ENCODE measurements around the gene ZNRF3. TPM values are rescaled to one million over a fixed set of nuclear protein-coding genes. Genes with fewer than 3 reads are reported as not detected.
"Not testable (repeated sequence)": the region's sequence is repeated elsewhere in the genome, so short reads cannot be mapped to it uniquely, and the experiment has no call there.

Gene ZNRF3
- total RNA-seq, 1 donor from 2014 or later, result 3.3 TPM

- DNase-seq (ENCODE audit: low read depth, low spot score), result no peak
Observed at GRCh38 chr22:28884747-28885350, 1.5 kb downstream of the ZNRF3 start.

- no peak for DNase-seq (ENCODE audit: low read depth, low spot score)
Observed at GRCh38 chr22:28885939-28886338, 2.6 kb downstream of the ZNRF3 start.

DNA sequence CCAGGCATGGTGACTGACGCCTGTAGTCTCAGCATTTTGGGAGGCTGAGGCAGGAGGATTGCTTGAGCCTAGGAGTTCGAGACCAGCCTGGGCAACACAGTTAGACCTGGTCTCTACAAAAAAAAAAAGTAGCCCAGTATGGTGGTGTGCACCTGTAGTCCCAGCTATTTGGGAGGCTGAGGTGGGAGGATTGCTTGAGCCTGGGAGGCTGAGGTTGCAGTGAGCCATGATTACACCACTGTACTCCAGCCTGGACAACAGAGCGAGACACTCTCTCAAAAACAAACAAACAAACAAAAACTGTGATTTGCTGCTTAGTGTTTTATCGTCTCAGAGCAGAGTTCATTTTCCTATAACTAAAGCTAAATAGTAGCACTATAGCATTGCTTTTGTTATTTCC, 3.3 kb downstream of the ZNRF3 start:
- not testable (repeated sequence) for DNase-seq (ENCODE audit: low read depth, low spot score)

GRCh38 chr22:28887725-28888459, 4.5 kb downstream of the ZNRF3 start:
- no peak for DNase-seq (ENCODE audit: low read depth, low spot score)

GRCh38 chr22:28889478-28890024, 6.2 kb downstream of the ZNRF3 start:
- DNase-seq (ENCODE audit: low read depth, low spot score), result no peak

DNA sequence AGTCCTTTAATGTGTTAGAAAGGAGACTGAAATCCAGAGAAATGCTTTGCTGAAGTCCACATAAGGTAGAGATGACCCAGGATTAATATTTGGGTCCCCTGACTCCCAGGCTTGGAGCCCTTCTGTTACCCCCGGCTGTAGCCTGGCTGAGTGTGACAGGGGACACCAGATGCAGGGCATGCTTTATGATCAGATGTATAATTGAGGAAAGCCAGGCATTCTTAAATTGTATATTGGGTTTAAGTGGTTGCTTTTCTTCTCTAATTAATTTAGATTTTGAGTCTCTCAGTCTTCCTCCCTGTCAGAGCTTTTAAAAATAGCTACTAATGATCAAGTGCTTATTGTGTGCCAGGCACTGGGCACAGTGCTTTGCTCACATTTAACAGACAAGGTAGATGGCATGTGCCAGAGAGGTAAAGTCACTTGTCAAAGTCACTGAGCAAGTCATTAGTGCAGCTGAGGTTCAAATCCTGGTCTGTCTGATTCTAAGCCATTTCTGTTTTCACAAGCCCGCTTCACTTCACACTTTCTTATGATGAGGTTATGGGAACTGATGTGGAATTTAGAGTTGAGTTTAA, 7.9 kb downstream of the ZNRF3 start:
- no peak for DNase-seq (ENCODE audit: low read depth, low spot score)

- no peak for DNase-seq (ENCODE audit: low read depth, low spot score)
Observed at GRCh38 chr22:28892175-28892731, 8.9 kb downstream of the ZNRF3 start.

- DNase-seq (ENCODE audit: low read depth, low spot score), result no peak
Observed at GRCh38 chr22:28893810-28894209, 10.4 kb downstream of the ZNRF3 start.

- no peak for DNase-seq (ENCODE audit: low read depth, low spot score)
Observed at GRCh38 chr22:28894334-28894733, 11.0 kb downstream of the ZNRF3 start.

GRCh38 chr22:28894807-28895206, 11.4 kb downstream of the ZNRF3 start:
- DNase-seq (ENCODE audit: low read depth, low spot score), result no peak

GRCh38 chr22:28896611-28897010, 13.2 kb downstream of the ZNRF3 start:
- no peak for DNase-seq (ENCODE audit: low read depth, low spot score)

- no peak for DNase-seq (ENCODE audit: low read depth, low spot score)
Observed at GRCh38 chr22:28898233-28898629, 14.9 kb downstream of the ZNRF3 start.

DNA sequence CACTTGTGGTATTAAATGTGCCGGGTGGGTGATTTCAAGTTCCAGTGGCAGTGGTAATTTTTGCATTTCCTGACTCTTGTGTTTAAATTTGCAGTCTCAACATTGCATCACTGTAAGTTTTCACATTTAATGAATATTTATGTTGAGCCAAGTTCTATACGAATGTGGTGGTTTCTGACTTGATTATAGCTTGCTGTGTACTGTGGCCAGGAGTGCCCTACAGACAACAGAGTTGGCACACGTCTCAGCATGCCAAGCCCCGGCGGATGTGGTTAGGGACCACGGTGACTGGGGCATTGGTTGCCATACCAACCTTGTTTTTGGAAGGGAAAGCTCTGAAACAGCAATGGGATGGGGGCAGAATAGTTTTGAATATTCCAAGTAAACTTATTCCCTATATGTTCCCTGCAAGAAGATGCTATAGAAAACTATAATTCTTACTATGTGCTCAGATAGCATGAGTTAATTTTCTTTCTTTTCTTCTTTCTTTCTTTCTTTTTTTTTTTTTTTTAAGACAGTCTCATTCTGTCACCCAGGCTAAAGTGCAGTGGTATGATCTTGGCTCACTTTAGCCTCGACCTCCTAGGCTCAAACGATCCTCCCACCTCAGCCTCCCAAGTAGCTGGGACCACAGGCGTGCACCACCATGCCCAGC, 16.0 kb downstream of the ZNRF3 start:
- no peak for DNase-seq (ENCODE audit: low read depth, low spot score)

- no peak for DNase-seq (ENCODE audit: low read depth, low spot score)
Observed at GRCh38 chr22:28900379-28900925, 17.1 kb downstream of the ZNRF3 start.

DNA sequence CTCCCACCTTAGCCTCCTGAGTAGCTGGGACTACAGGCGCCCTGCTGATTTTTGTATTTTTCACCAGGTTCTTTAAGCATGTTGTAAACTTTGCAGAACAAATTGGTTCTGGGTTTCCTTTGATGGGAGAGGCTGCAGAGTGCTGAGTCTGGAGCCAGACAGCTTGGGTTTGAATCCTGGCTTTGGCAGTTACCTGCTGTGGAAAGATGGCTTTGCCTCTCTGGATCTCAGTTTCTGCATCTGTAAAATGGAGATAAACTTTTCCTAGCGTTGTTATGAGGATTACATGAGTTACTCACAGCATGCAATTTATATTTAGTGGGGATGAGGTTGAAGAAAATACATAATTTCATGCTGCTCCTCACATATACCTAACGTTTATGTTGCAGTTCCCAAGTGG, 19.1 kb downstream of the ZNRF3 start:
- no peak for DNase-seq (ENCODE audit: low read depth, low spot score)

- DNase-seq (ENCODE audit: low read depth, low spot score), result no peak
Observed at GRCh38 chr22:28903080-28903479, 19.7 kb downstream of the ZNRF3 start.

- no peak for DNase-seq (ENCODE audit: low read depth, low spot score)
Observed at GRCh38 chr22:28903729-28904128, 20.4 kb downstream of the ZNRF3 start.

DNA sequence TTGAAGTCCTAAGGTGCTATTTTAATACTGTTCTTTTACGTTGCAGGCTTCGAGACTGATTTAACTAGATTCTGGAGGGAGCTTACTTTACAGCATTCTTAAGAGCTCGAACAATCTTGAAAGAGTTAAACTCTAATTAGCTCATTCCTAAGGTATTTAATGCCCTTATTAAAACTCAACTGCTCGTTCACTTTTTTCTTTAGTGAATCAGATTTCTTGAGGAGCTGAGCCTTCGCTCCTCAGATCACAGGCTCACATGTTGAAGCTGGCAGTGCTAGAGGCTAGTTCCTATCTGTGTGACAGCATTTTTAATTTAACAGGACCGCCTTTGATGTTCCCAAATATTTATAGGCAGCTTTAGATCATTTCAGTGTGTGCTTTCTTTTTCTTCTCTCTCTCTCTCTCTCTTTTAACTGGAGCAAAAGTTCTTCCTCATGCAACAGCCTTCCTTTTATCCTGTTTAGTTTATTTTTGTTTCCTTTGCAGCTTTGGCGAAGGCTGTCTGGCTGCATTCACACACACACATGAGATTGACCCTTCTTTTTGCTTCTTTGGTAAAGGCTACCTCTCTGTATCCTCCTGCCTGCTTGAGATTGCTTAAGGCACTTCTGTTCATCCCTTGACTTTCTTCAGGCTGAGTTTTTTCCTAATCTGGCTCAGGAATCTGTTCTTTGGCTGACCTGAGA, 21.0 kb downstream of the ZNRF3 start:
- no peak for DNase-seq (ENCODE audit: low read depth, low spot score)

- no peak for DNase-seq (ENCODE audit: low read depth, low spot score)
Observed at GRCh38 chr22:28905256-28905832, 22.0 kb downstream of the ZNRF3 start.

DNA sequence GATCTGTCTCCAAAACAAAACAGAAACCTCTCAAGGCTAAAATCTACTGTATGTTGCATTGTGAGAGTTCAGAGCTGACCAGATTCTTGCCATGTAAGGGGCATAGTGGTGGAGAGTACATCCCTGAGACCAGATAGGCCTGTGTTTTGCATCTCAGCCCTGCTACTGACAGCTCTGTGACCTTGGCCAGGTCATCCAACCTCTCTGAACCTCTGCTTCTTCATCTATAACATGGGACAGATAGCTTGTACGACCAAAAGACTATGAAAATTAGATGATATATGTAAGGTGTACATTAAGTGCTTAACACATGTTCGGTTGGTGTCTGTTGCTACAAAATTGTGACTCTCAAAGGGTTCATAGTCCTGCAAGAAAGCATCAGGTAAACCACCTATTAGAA, 22.9 kb downstream of the ZNRF3 start:
- DNase-seq (ENCODE audit: low read depth, low spot score), result no peak

Measured in pulmonary artery endothelial cell (primary cell).